ENCODE measurements around the gene KRTAP20-1.

The KRTAP20-1 gene

DNA sequence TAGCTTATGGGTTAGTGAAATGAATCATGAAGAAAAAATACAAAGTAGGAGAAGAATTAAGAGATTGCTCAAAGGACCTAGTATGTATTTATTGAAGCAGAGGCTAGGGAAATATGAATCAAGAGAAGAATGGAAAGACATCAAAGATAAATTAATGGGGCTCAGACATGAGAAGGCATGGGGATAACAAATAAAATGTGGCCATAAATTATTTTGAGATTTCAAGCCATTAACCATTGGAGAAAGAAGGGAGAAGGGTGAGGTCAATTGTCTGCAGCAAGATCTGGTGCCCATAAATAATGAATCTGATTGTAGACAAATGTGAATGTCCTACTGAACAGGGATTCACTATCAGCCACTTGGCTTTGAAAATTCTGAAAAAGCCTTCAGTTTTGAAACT lies 36.7 kb downstream of the KRTAP20-1 start:
- DNase-seq: no peak
